GM12892 (cell line): Measurements from ENCODE around the gene FANCE.

ENCODE experiments used
- DNase-seq: peaks from one replicate; pipeline ENCODE4 v3.0.0; 2011; ENCODE audit not compliant: insufficient read length
- FAIRE-seq: peaks from 2 replicates; lab custom pipeline; 2011; peaks lifted over from hg19 to GRCh38; lab: Jason Lieb, UNC
- POLR2A ChIP-seq: IDR thresholded peaks from 2 replicates; pipeline ENCODE4 v1.6.1; 2011; ENCODE audit warnings: low read depth, low read length, control low read depth
- POLR2AphosphoS5 ChIP-seq: IDR thresholded peaks from 2 replicates; pipeline ENCODE4 v1.6.1; 2011; ENCODE audit warnings: low read depth, low read length, control low read depth
- TAF1 ChIP-seq: IDR thresholded peaks from 2 replicates; pipeline ENCODE4 v1.6.1; 2011; ENCODE audit warnings: low read depth, mild to moderate bottlenecking, control low read depth, low read length, borderline replicate concordance

The FANCE gene

GRCh38 chr6:35490821-35491557 lies 38.9 kb downstream of the FANCE start:
- DNase-seq (no peak), FAIRE-seq (no peak)
- TF ChIP-seq TAF1 (no peak), POLR2AphosphoS5 (no peak), POLR2A (no peak)

DNA sequence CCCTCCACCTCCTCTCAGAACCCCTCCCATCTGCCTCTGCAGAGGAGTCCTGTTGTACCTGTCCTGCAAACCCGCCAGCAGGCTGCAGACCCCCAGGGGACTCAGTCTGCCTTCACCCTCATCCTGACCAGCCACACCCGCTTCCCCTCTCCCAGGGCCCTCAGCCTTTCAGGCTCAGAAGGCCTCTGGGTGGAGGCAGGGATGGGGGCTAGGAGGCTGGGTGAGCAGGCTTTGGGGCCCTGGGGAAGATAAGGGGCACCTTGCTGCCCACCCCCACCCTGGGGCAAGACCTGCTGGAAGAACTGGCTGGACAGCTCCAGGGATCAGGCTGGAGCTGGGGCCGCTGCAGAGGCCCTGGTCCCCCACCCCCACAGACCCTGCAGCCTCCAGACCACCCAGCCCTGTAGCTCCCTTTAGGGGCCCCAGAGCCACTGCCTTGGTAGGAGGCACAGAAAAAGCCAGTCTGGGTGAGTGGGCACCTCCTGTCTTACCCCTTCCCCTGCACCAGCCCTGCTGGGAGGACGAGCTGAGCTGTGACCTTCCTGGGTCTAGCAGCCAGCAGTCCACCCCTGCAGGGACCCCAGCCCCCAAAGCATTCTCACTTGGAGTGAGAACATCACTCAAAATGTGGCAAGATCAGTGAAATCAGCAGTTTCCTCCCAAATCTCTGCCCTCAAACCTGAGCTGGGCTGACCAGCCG lies 39.6 kb downstream of the FANCE start:
- TF ChIP-seq POLR2A: no peak
- no peak for TF ChIP-seq POLR2AphosphoS5
- no peak for FAIRE-seq
- no peak for DNase-seq

DNA sequence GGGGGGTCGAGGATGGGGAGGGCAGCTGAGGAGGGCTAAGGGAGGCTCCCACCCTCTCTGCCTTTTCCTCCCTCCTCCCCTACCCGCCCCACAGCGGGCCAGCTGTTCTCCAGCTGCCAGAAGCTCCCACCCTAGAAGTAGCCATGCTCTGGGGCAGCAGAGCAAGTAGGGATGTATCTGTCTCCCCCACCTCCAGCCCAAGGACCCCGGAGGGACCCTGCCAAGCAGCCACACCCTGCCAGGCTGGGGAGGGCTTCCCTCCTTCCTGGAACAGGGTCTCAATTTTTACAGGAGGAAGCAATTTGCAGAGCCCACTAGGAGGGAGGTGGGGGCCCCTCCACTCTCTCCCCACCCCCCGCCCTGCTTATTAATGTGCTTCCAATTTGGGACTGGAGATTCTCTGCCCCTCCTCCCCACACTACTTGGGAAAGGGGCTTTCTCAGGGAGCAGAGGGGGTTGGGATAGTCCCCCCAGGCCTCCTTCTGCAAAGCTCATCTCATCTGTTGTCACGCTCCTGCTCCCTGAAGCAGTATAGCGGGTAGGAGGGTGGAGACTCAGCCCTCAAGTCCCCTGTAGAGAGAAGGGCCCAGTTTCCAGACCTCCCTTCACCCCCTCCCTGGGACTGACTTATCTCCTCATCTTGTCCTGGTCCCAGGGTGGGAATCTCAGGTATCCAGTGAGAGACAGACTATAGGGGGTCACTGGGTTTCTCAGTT lies 40.3 kb downstream of the FANCE start:
- no peak for DNase-seq
- no peak for FAIRE-seq
- no peak for TF ChIP-seq POLR2A
- TF ChIP-seq POLR2AphosphoS5: no peak
- TF ChIP-seq TAF1: no peak

DNA sequence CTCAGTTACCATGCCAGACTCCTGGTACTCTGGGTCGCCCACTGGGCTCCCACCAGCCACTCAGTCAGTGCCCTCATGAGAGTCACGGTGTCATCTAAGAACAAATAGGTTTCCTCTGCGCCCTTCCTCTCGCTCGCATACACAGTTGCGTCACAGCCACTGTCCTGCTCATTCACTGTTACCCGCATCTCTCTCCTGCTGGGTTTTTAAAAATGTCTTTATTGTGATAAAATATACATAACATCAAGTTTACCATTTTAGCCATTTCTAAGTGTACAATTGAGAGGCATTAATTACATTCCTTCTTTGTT lies 40.8 kb downstream of the FANCE start:
- TF ChIP-seq POLR2AphosphoS5 (no peak), POLR2A (no peak), TAF1 (no peak)
- DNase-seq (no peak), FAIRE-seq (no peak)

DNA sequence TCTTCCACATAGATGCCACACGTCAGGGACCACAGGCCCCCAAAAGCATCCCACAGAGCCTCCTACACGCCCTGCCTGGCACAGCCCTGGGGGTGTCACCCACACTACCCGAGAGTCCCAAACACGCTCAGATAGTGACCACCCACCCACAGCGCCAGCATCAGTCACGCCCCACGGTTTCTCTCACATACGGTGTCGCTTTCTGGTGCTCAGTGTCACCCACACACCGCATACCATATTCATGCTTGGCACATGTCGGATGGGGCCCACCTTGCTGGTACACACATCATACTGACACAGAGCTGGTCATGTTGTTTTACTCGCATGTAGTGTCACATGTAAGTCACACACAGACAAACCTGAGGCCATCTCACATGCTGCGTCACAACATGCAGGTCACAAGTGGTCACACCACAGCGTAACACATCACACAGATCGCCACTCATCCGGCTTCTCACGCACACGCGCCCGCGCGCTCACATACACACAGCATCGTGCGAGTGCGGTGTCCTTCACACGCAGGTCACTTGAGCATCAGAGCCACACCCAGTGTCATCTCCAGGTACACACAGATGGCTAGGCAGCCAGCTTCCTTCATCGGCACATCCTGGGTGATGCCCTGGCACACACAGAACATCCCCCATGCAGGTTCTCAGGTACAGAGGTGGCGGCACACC lies 41.3 kb downstream of the FANCE start:
- no peak for TF ChIP-seq POLR2AphosphoS5
- no peak for TF ChIP-seq TAF1
- TF ChIP-seq POLR2A: no peak
- DNase-seq: no peak
- no peak for FAIRE-seq

DNA sequence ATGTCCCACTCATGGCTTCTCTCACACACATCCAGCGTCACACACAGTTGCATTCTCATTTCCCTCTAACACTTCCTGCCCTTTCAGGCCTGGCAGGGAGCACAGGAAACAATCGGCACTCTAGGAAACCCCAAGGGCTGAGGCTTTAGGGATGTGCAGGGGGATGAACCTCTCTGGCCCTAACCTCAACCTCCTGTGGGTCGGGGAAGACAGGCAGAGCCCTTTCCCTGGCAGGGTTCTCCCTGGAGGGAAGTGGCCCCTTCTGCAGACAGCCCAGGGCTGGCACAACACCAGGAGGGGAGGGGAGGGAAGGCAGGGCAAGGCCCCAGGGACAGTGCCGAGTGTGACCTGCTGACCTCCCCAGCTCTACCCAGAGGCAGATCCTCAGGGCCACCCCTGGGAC lies 42.0 kb downstream of the FANCE start:
- no peak for DNase-seq
- no peak for TF ChIP-seq POLR2A
- no peak for TF ChIP-seq POLR2AphosphoS5
- TF ChIP-seq TAF1: no peak
- no peak for FAIRE-seq

GRCh38 chr6:35495258-35496035 lies 43.3 kb downstream of the FANCE start:
- DNase-seq (no peak), FAIRE-seq (no peak)
- no peak for TF ChIP-seq POLR2A
- TF ChIP-seq POLR2AphosphoS5: no peak
- no peak for TF ChIP-seq TAF1

- no peak for DNase-seq
- no peak for FAIRE-seq
- TF ChIP-seq POLR2A: no peak
- no peak for TF ChIP-seq TAF1
- no peak for TF ChIP-seq POLR2AphosphoS5
Measured at GRCh38 chr6:35496036-35496840, 44.1 kb downstream of the FANCE start.

DNA sequence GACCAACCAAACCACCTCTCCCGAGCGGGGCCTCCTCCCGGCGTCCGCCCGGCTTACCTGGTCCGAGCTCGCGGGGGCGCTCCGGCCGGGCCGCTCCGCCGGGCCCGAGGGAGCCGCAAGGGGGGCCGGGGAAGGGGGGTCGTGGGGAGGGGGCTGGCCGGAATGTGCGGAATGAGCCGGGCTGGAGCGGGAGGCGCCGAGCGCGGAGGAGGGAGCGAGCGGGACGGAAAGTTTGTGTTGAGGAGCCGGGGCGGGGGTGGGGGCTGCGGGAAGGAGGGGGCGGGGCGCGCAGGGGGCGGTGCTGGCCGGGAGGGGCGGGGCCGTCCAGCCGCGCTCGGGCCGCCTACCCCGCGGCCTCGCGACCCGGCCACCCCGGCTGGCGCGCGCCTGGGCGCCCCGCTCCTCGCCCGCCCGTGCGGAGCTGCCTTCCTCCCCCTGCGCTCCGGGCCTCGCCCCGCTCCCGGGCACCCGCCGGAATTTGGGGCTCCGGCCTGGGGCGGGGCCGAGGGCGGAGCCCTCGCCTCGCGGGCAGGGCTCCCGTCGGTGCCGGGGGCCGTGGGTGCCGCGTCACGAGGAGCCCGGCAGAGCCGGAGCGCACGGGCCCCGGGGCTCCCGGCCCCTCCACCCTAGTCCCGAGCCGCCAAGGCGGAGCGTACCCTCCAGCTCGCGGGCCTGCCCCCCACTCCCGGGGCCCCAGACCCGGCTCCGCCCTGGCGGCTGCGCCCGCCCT lies 44.9 kb downstream of the FANCE start, which contains the start of gene TEAD3:
Gene TEAD3 (minus strand): TSS at position 239 of the 730 bp plus-strand sequence.
- TF ChIP-seq POLR2AphosphoS5 (no peak), POLR2A (no peak)
- DNase-seq: peak; percentile 91
- FAIRE-seq: no peak
